ENCODE results near the gene KAZN. TPM values are rescaled to one million over a fixed set of nuclear protein-coding genes. Genes with fewer than 3 reads are reported as not detected.

KAZN gene
- total RNA-seq, 1 donor from 2014 or later, result 7.9 TPM

DNA sequence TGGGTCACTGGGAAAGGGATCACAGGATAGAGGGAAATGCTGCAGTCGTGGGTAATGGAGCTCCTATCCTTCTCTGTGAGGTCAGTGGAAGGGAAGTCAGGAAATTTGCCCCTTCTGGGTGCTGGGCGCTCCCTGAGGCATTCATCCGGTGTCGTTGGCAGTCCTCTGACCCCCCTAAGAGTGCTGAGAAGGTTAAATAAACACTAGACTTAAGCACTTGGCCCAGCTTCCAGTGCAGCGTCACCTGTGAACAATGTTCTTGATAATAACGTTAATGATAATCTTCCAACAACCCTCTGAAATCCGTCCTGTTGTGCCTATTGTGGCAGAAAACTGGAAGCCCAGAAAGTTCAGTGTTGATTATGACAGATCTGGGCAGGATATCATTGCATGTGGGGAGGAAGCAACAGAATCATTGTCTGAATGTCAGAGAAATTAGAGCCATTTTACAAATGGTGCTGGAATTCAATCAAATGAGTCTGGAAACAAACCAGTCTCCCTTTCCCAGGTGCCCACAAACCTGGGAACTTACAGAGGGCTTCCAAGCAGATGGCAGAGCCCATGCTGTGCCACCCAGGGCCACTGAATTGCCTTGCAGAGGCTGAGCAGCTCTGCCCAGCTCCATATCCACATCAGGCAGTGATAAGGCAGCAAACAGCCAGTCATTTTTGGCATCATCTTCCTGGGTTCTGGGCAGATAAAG, 216.8 kb downstream of the KAZN start:
- TF ChIP-seq, protein P1, sequence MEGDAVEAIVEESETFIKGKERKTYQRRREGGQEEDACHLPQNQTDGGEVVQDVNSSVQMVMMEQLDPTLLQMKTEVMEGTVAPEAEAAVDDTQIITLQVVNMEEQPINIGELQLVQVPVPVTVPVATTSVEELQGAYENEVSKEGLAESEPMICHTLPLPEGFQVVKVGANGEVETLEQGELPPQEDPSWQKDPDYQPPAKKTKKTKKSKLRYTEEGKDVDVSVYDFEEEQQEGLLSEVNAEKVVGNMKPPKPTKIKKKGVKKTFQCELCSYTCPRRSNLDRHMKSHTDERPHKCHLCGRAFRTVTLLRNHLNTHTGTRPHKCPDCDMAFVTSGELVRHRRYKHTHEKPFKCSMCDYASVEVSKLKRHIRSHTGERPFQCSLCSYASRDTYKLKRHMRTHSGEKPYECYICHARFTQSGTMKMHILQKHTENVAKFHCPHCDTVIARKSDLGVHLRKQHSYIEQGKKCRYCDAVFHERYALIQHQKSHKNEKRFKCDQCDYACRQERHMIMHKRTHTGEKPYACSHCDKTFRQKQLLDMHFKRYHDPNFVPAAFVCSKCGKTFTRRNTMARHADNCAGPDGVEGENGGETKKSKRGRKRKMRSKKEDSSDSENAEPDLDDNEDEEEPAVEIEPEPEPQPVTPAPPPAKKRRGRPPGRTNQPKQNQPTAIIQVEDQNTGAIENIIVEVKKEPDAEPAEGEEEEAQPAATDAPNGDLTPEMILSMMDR (IDR thresholded peaks at IDR 0.05; ENCODE audit: partially characterized antibody, unreplicated experiment), result no peak
- DNase-seq, result no peak
- Mint-ChIP-seq H3K9me3 (ENCODE audit: unreplicated experiment) (no peaks in the 10 kb centered on the region), H3K4me3 (ENCODE audit: unreplicated experiment) (no peak overlapping the region), H3K36me3 (ENCODE audit: unreplicated experiment) (no peaks in the 10 kb centered on the region), H3K27ac (ENCODE audit: unreplicated experiment) (no peak overlapping the region), H3K27me3 (ENCODE audit: unreplicated experiment) (peaks cover 2% of the 10 kb centered on the region), H3K4me1 (ENCODE audit: low read depth, unreplicated experiment) (no peaks in the 10 kb centered on the region)

DNA sequence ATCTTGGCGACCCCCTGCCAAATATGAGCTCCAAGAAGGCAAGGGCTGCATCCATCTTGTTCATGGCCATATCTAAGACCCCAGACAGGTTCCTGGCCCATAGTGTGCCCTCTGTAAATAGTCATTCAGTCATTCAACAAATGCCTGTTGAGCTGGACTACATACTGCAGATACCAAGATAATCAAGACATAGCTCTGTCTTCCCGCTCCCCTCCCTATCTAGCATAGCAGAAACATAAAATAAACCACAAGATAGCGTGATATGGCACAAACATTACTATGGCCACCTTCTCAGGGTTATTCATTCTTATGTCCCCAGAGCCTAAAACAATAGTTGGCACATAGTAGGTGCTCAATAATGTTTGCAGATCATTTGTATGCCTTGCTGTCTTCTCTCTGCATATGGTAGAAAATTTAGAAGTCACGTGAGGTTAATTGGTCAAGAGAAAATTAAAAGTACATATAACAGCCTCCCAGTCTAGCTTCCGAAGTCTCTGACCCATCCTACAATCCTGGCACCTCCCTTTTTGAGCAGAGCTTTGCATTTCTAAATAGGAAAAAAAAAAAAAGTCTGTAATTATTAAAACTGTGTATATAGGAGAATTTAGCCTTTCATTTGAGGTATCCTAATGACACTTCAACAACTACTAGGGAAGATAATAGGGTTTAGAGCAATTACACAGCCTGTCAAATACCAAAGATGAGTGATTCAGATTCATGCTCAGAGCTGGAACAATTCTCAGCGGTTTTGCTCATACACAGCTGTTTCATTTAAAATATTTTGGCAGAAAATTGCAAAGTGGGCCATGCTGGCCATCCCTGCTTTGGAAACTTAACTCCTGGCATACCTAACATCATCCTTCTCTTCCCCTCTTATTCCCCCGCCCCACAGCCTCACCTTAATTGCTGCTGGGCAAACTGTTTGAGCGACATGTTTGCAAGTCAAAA, 219.0 kb downstream of the KAZN start:
- H3K36me3 Mint-ChIP-seq (ENCODE audit: unreplicated experiment), result no peaks in the 10 kb centered on the region
- DNase-seq, result no peak
- no peaks in the 10 kb centered on the region for H3K9me3 Mint-ChIP-seq (ENCODE audit: unreplicated experiment)
- TF ChIP-seq, protein P1 (IDR thresholded peaks at IDR 0.05; ENCODE audit: partially characterized antibody, unreplicated experiment), result no peak
- H3K4me1 Mint-ChIP-seq (ENCODE audit: low read depth, unreplicated experiment), result no peaks in the 10 kb centered on the region
- peaks cover 5% of the 10 kb centered on the region for H3K27me3 Mint-ChIP-seq (ENCODE audit: unreplicated experiment)
- no peak overlapping the region for H3K27ac Mint-ChIP-seq (ENCODE audit: unreplicated experiment)
- no peak overlapping the region for H3K4me3 Mint-ChIP-seq (ENCODE audit: unreplicated experiment)

DNA sequence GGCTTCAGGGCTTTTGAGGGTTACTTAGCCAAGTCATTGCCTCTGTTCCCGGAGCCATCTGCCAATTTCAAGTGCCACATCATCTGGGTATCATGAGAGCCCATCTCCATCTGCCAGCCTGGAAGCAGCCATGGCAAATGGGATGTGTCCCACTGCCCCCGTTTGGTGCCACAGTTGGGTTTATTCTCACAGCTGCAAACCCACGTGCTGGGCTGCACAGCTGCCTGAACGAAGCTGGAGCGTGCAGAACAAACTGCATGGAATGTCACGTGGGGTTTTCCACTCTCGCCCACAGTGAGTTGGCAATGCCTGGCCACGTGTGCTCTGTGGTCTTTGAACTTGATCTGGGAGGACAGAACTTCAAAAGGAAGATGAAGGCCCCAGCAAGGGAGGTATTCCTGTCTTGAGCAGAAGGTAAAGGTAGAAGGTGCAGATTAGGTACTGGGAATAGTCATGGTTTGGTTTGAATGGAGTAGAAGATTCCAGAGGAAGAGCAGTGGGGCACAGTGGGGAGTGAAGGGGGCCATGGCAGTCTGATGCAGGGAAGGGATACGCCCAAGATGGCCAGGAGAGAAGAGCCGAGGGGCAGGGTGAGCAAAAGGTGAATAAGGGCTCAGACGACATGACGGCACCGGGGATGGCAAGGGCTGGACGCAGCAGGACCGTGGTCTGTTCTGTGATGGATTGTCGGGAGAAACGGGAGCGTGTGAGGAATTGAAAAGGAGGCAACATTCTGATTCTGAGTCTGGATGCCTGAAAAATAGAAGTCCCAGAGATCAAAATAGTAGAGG, 222.0 kb downstream of the KAZN start:
- H3K27ac Mint-ChIP-seq (ENCODE audit: unreplicated experiment), result no peak overlapping the region
- H3K4me1 Mint-ChIP-seq (ENCODE audit: low read depth, unreplicated experiment), result no peaks in the 10 kb centered on the region
- no peaks in the 10 kb centered on the region for H3K36me3 Mint-ChIP-seq (ENCODE audit: unreplicated experiment)
- DNase-seq, result no peak
- no peak overlapping the region for H3K4me3 Mint-ChIP-seq (ENCODE audit: unreplicated experiment)
- H3K9me3 Mint-ChIP-seq (ENCODE audit: unreplicated experiment), result no peaks in the 10 kb centered on the region
- peaks cover 5% of the 10 kb centered on the region for H3K27me3 Mint-ChIP-seq (ENCODE audit: unreplicated experiment)
- TF ChIP-seq, protein P1 (IDR thresholded peaks at IDR 0.05; ENCODE audit: partially characterized antibody, unreplicated experiment), result no peak

DNA sequence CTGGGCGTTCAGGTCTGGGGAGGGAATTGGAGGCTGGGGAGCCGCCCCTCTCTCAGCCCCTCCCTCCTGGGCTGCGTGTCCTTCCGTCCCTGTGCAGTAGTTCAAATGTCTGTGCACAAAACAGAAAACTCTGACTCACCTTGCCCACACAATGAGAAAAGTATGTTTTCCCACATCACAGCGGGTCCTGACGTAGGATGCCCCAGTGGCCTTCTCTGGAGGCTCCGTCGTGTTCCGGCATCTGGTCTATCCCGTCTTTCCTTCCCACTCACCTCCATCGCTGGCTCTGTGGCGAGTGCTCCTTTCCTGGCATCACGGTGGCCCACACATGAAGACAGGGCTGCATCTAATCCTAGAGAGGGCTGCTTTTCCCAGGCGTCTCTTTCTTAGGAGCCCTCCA, 224.0 kb downstream of the KAZN start:
- peaks cover 5% of the 10 kb centered on the region for H3K27me3 Mint-ChIP-seq (ENCODE audit: unreplicated experiment)
- TF ChIP-seq, protein P1 (IDR thresholded peaks at IDR 0.05; ENCODE audit: partially characterized antibody, unreplicated experiment), result no peak
- no peak overlapping the region for H3K27ac Mint-ChIP-seq (ENCODE audit: unreplicated experiment)
- DNase-seq, result no peak
- H3K4me3 Mint-ChIP-seq (ENCODE audit: unreplicated experiment), result no peak overlapping the region
- no peaks in the 10 kb centered on the region for H3K36me3 Mint-ChIP-seq (ENCODE audit: unreplicated experiment)
- peaks cover 2% of the 10 kb centered on the region for H3K4me1 Mint-ChIP-seq (ENCODE audit: low read depth, unreplicated experiment)
- no peaks in the 10 kb centered on the region for H3K9me3 Mint-ChIP-seq (ENCODE audit: unreplicated experiment)
